HG02885 (cell line): ENCODE measurements around the gene FRMD3.

Source experiments
- ATAC-seq: cut with Tn5 transposase; IDR thresholded peaks from one replicate; pipeline ENCODE4 v1.9.1; 2021; ENCODE audit warnings: mild to moderate bottlenecking; ENCODE audit not compliant: unreplicated experiment, poor library complexity

FRMD3 gene

GRCh38 chr9:83441390-83441789 is 96.8 kb downstream of the FRMD3 start:
- ATAC-seq: no peak

GRCh38 chr9:83440641-83441040 is 97.6 kb downstream of the FRMD3 start:
- ATAC-seq: no peak

- no peak for ATAC-seq
Measured at GRCh38 chr9:83435301-83435700, 102.9 kb downstream of the FRMD3 start.

GRCh38 chr9:83434254-83434653 is 103.9 kb downstream of the FRMD3 start:
- no peak for ATAC-seq

- no peak for ATAC-seq
Measured at GRCh38 chr9:83433846-83434245, 104.4 kb downstream of the FRMD3 start.

- ATAC-seq: no peak
Measured at GRCh38 chr9:83432877-83433550, 105.2 kb downstream of the FRMD3 start.

GRCh38 chr9:83432104-83432627 is 106.0 kb downstream of the FRMD3 start:
- no peak for ATAC-seq

- ATAC-seq: no peak
Measured at GRCh38 chr9:83431101-83432060, 106.8 kb downstream of the FRMD3 start.

- ATAC-seq: no peak
Measured at GRCh38 chr9:83430681-83431080, 107.5 kb downstream of the FRMD3 start.

- no peak for ATAC-seq
Measured at GRCh38 chr9:83429229-83429628, 109.0 kb downstream of the FRMD3 start.

GRCh38 chr9:83425240-83425639 is 113.0 kb downstream of the FRMD3 start:
- ATAC-seq: no peak

- ATAC-seq: no peak
Measured at GRCh38 chr9:83424831-83425230, 113.4 kb downstream of the FRMD3 start.

GRCh38 chr9:83423815-83424707 is 114.1 kb downstream of the FRMD3 start:
- no peak for ATAC-seq

GRCh38 chr9:83422527-83422926 is 115.7 kb downstream of the FRMD3 start:
- no peak for ATAC-seq

GRCh38 chr9:83420486-83420885 is 117.7 kb downstream of the FRMD3 start:
- no peak for ATAC-seq

GRCh38 chr9:83419961-83420360 is 118.2 kb downstream of the FRMD3 start:
- no peak for ATAC-seq

- no peak for ATAC-seq
Measured at GRCh38 chr9:83418283-83418682, 119.9 kb downstream of the FRMD3 start.

GRCh38 chr9:83413367-83413766 is 124.8 kb downstream of the FRMD3 start:
- no peak for ATAC-seq

GRCh38 chr9:83410701-83411100 is 127.5 kb downstream of the FRMD3 start:
- no peak for ATAC-seq

GRCh38 chr9:83406921-83407320 is 131.3 kb downstream of the FRMD3 start:
- no peak for ATAC-seq
